Measurements from ENCODE around the gene TLK2.

The TLK2 gene

GRCh38 chr17:62658136-62658920, 179.7 kb downstream of the TLK2 start:
- no peak for DNase-seq

DNA sequence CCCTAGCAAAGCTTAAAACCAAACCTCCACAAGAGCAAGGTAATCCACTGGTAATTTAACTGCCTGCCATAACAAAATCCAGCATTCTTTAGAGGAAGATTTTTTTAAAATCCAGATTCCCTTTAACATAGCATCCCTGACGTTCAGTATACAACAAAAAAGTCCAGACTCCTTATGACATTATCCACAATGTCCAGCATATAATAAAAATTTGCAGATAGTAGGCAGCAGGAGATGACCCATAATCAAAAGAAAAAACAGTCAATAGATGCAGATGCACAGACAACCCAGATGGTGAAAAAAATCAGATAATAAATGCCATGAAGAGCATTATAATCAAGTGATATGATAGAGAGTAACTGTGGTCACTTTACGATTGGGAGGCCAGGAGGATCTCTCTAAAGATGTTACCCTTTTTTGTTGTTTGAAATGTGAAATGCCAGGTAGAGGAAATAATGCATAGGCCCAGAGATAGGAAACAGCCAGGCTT, 182.0 kb downstream of the TLK2 start:
- no peak for DNase-seq

GRCh38 chr17:62661337-62661736, 182.7 kb downstream of the TLK2 start:
- DNase-seq = no peak

DNA sequence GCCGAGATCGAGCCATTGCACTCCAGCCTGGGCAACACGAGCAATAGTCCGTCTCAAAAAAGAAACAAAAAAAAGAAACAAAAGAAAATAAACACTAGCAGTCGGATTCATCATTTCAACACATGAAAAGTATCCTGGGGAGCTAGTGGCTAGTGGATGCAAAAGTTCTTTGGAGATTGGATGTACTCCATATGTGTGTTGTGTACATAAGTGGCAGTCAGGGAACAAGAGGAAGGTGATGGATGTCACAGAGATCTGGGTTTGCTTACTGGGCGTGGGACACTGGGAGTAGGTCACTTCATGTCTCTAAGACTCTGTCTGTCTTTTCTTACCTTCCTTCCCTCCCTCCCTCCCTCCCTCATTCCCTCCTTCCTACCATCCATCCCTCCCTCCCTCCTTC, 184.2 kb downstream of the TLK2 start:
- DNase-seq = no peak
